HG03571 (cell line): ENCODE results near the gene ZBTB2.
"Not testable (repeated sequence)": the region's sequence is repeated elsewhere in the genome, so short reads cannot be mapped to it uniquely, and the experiment has no call there.

ENCODE experiments used
- ATAC-seq: cut with Tn5 transposase; IDR thresholded peaks from one replicate; pipeline ENCODE4 v1.9.1; 2021; ENCODE audit not compliant: unreplicated experiment

Gene ZBTB2

GRCh38 chr6:151338651-151339200, 52.6 kb downstream of the ZBTB2 start:
- no peak for ATAC-seq

- ATAC-seq, result no peak
Observed at GRCh38 chr6:151335930-151336329, 55.4 kb downstream of the ZBTB2 start.

GRCh38 chr6:151330130-151330696, 61.1 kb downstream of the ZBTB2 start:
- no peak for ATAC-seq

GRCh38 chr6:151327101-151327500, 64.3 kb downstream of the ZBTB2 start:
- ATAC-seq, result no peak

GRCh38 chr6:151326116-151326825, 65.1 kb downstream of the ZBTB2 start:
- ATAC-seq, result no peak

GRCh38 chr6:151325075-151326050, 66.0 kb downstream of the ZBTB2 start:
- no peak for ATAC-seq

- no peak for ATAC-seq
Observed at GRCh38 chr6:151324488-151324825, 66.9 kb downstream of the ZBTB2 start.

GRCh38 chr6:151323791-151324487, 67.4 kb downstream of the ZBTB2 start:
- peak; percentile 64 for ATAC-seq

GRCh38 chr6:151322570-151322969, 68.8 kb downstream of the ZBTB2 start:
- ATAC-seq, result no peak

- ATAC-seq, result no peak
Observed at GRCh38 chr6:151321438-151321837, 69.9 kb downstream of the ZBTB2 start.

GRCh38 chr6:151320140-151320539, 71.2 kb downstream of the ZBTB2 start:
- no peak for ATAC-seq

- ATAC-seq, result no peak
Observed at GRCh38 chr6:151317995-151318365, 73.4 kb downstream of the ZBTB2 start.

- no peak for ATAC-seq
Observed at GRCh38 chr6:151317103-151317994, 74.0 kb downstream of the ZBTB2 start.

GRCh38 chr6:151315661-151316060, 75.7 kb downstream of the ZBTB2 start:
- ATAC-seq, result not testable (repeated sequence)
